GM12874 (cell line): ENCODE results near the gene TFEC.
A peak's percentile ranks its signal among the peaks of the same experiment; 100 is the strongest.

Source experiments
- TF ChIP-seq, protein P1 (sequence below): IDR thresholded peaks from 2 replicates; pipeline ENCODE4 v1.5.1; 2011; ENCODE audit warnings: low read depth, mild to moderate bottlenecking, control low read depth, low read length, moderate library complexity; ENCODE audit not compliant: insufficient read depth

The TFEC gene

DNA sequence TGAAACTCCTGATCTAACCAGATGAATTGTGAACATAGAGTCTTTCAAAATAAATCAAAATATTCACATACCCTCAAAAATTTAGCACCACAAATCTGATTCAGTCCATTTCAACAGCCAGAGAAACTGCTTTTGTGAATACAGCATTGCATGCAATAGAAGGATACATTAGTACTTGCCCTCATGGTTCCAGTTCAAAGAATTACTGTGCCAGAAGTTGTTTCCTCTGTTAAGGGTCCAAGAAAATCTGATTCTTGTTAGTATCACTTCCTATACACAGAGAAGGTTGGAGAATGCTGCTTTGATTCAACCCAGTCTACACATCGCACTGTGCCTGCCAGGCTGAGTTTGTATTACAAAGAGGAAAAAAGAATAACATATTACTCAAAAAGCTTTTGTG is 115.6 kb downstream of the TFEC start:
- TF ChIP-seq, protein P1, sequence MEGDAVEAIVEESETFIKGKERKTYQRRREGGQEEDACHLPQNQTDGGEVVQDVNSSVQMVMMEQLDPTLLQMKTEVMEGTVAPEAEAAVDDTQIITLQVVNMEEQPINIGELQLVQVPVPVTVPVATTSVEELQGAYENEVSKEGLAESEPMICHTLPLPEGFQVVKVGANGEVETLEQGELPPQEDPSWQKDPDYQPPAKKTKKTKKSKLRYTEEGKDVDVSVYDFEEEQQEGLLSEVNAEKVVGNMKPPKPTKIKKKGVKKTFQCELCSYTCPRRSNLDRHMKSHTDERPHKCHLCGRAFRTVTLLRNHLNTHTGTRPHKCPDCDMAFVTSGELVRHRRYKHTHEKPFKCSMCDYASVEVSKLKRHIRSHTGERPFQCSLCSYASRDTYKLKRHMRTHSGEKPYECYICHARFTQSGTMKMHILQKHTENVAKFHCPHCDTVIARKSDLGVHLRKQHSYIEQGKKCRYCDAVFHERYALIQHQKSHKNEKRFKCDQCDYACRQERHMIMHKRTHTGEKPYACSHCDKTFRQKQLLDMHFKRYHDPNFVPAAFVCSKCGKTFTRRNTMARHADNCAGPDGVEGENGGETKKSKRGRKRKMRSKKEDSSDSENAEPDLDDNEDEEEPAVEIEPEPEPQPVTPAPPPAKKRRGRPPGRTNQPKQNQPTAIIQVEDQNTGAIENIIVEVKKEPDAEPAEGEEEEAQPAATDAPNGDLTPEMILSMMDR, result no peak

DNA sequence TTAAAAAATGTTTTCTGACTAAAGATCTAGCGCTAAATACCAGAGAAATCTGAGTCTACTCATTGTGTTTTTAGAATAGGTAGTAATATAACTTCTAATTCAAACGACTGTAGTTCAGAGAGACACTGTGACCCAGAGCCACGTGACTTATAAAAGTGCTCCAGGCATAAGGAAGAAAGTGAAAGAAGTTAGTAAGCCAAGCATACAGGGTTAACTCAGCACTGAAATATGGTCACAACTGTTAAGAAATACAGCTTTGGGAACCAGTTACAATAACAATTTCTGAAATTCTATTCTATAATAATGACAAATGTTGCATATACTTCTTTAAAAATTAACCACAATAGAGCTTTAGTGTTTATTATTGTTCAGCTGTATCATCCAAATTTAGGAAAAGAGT is 119.1 kb downstream of the TFEC start:
- TF ChIP-seq, protein P1, result no peak

- TF ChIP-seq, protein P1, result peak; percentile 30; the same call in 1 of the 2 replicates
Observed at GRCh38 chr7:115910541-115911164, 119.9 kb downstream of the TFEC start.

DNA sequence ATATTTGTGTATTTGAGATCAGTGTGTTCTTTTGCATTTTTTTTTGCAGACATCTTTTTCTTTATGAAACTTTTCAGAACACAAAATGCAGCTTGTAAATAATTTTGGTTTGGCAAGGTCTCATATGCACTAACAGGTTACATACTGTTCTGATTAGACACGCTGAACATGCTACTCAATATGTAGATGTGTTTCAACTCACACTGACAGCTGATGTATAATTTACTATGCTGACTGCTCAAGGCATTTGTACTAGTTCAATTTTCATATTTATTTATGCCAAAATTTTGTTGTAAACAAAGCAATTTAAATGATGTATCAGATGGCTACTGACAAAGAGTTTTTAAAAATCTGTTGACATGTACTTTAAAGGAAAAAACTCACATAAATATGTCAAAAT is 123.8 kb downstream of the TFEC start:
- TF ChIP-seq, protein P1, result no peak

GRCh38 chr7:115889669-115889984 is 140.9 kb downstream of the TFEC start:
- TF ChIP-seq, protein P1, result no peak

DNA sequence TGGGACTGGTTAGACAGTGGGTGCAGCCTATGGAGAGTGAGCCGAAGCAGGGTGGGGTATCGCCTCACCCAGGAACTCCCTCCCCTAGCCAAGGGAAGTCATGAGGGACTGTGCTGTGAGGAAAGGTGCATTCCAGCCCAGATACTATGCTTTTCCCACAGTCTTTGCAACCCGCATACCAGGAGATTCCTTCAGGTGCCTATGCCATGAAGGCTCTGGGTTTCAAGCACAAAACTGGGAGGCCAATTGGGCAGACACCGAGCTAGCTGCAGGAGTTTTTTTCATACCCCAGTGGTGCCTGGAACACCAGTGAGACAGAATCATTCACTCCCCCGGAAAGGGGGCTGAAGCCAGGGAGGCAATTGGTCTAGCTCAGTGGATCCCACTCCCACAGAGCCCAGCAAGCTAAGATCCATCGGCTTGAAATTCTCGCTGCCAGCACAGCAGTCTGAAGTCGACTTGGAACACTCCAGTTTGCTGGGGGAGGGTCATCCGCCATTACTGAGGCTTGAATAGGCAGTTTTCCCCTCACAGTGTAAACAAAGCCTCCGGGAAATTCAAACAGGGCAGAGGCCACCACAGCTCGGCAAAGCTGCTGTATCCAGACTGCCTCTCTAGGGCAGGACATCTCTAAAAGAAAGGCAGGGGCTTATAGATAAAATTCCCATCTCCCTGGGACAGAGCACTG is 141.4 kb downstream of the TFEC start:
- TF ChIP-seq, protein P1, result no peak

- TF ChIP-seq, protein P1, result no peak
Observed at GRCh38 chr7:115885550-115885949, 145.0 kb downstream of the TFEC start.
